Measurements from ENCODE around the gene KIAA0586.
"Not testable (repeated sequence)": the region's sequence is repeated elsewhere in the genome, so short reads cannot be mapped to it uniquely, and the experiment has no call there.

The KIAA0586 gene

DNA sequence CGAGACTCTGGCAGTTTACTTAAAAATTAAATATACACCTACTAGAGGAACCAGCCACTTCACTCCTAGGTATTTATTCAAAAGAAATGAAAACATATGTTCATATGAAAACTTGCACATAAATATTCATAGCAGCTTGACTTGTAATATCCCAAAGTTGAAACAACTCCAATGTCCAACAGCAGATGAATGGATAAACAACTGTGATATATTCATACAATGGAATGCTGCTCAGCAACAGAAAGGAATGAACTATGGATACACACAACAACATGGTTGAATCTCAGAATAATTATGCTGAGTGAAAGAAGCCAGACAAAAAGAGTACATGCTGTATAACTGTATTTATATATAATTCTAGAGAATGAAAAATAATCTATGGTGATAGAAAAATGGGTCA is 156.9 kb downstream of the KIAA0586 start:
- Histone ChIP-seq H2AFZ (ENCODE audit: low read length) (no peak overlapping the region), H3K27ac (ENCODE audit: low read length) (no peak overlapping the region), H3K4me3 (ENCODE audit: low read length) (no peak overlapping the region), H3K27me3 (replicated peaks; ENCODE audit: insufficient read depth, low read length) (no peaks in the 10 kb centered on the region), H3K9me3 (replicated peaks; ENCODE audit: insufficient read depth, low read length) (no peaks in the 10 kb centered on the region), H3K36me3 (replicated peaks; ENCODE audit: insufficient read depth, low read length) (no peaks in the 10 kb centered on the region), H3K4me1 (ENCODE audit: low read length) (no peaks in the 10 kb centered on the region), H3F3A (ENCODE audit: insufficient read depth, low read length) (no peaks in the 10 kb centered on the region), H3K79me2 (ENCODE audit: low read length) (no peaks in the 10 kb centered on the region), H4K20me1 (ENCODE audit: insufficient read depth, low read length) (no peaks in the 10 kb centered on the region), H3K9me2 (replicated peaks; ENCODE audit: insufficient read depth, low read length) (no peaks in the 10 kb centered on the region), H3K9ac (ENCODE audit: low read length) (no peak overlapping the region), H3K4me2 (ENCODE audit: low read depth, low read length) (no peak overlapping the region)
- TF ChIP-seq EZH2 (optimal IDR thresholded peaks at IDR 0.05; ENCODE audit: low read depth, low read length) (no peak), EZH2phosphoT487 (IDR thresholded peaks at IDR 0.05; ENCODE audit: low read length) (no peak)
- TF ChIP-seq, protein P1, sequence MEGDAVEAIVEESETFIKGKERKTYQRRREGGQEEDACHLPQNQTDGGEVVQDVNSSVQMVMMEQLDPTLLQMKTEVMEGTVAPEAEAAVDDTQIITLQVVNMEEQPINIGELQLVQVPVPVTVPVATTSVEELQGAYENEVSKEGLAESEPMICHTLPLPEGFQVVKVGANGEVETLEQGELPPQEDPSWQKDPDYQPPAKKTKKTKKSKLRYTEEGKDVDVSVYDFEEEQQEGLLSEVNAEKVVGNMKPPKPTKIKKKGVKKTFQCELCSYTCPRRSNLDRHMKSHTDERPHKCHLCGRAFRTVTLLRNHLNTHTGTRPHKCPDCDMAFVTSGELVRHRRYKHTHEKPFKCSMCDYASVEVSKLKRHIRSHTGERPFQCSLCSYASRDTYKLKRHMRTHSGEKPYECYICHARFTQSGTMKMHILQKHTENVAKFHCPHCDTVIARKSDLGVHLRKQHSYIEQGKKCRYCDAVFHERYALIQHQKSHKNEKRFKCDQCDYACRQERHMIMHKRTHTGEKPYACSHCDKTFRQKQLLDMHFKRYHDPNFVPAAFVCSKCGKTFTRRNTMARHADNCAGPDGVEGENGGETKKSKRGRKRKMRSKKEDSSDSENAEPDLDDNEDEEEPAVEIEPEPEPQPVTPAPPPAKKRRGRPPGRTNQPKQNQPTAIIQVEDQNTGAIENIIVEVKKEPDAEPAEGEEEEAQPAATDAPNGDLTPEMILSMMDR (IDR thresholded peaks at IDR 0.05; ENCODE audit: low read length), result no peak
- DNase-seq, result no peak

DNA sequence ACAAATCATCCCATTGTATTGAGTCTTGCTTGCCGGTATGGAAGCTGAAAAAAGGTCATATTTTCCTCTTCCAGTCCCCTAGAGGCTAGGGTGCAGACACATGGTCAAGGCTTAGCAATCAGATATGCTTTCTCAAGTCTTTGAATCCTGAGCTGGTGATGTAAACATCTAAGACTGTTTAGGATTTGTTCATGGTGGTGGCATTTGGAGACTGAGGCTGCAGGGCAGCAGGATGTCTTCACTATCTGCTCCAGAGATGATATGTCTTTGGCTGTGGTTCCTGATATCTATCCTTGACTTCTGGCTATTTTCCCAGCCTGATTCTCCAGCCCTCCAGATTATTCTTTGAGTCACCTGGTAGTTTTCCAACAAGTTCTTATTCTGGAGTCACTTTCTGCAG is 159.8 kb downstream of the KIAA0586 start:
- Histone ChIP-seq H3K27me3 (replicated peaks; ENCODE audit: insufficient read depth, low read length) (no peaks in the 10 kb centered on the region), H3K36me3 (replicated peaks; ENCODE audit: insufficient read depth, low read length) (no peaks in the 10 kb centered on the region), H2AFZ (ENCODE audit: low read length) (no peak overlapping the region), H3K9ac (ENCODE audit: low read length) (no peak overlapping the region), H3K9me3 (replicated peaks; ENCODE audit: insufficient read depth, low read length) (no peaks in the 10 kb centered on the region), H4K20me1 (ENCODE audit: insufficient read depth, low read length) (no peaks in the 10 kb centered on the region), H3K4me1 (ENCODE audit: low read length) (no peaks in the 10 kb centered on the region), H3K79me2 (ENCODE audit: low read length) (no peaks in the 10 kb centered on the region), H3K4me3 (ENCODE audit: low read length) (no peak overlapping the region), H3F3A (ENCODE audit: insufficient read depth, low read length) (no peaks in the 10 kb centered on the region), H3K9me2 (replicated peaks; ENCODE audit: insufficient read depth, low read length) (no peaks in the 10 kb centered on the region), H3K4me2 (ENCODE audit: low read depth, low read length) (no peak overlapping the region), H3K27ac (ENCODE audit: low read length) (no peak overlapping the region)
- no peak for DNase-seq
- TF ChIP-seq, protein P1 (IDR thresholded peaks at IDR 0.05; ENCODE audit: low read length), result no peak

DNA sequence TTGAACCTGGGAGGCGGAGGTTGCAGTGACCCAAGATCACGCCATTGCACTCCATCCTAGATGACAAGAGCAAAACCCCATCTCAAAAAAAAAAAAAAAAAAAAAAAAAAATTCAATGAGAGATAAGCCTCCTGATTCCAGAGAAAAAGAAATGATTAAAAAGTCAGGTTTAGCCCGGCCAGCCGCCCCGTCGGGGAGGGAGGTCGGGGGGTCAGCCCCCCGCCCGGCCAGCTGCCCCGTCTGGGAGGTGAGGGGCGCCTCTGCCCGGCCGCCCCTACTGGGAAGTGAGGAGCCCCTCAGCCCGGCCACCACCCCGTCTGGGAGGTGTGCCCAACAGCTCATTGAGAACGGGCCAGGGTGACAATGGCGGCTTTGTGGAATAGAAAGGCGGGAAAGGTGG is 160.8 kb downstream of the KIAA0586 start:
- not testable (repeated sequence) for H3K79me2 ChIP-seq (ENCODE audit: low read length); H3K27me3 ChIP-seq (replicated peaks; ENCODE audit: insufficient read depth, low read length); DNase-seq; H3F3A ChIP-seq (ENCODE audit: insufficient read depth, low read length); H2AFZ ChIP-seq (ENCODE audit: low read length); H3K4me2 ChIP-seq (ENCODE audit: low read depth, low read length); H3K4me1 ChIP-seq (ENCODE audit: low read length); H3K36me3 ChIP-seq (replicated peaks; ENCODE audit: insufficient read depth, low read length); H3K9ac ChIP-seq (ENCODE audit: low read length); H3K9me2 ChIP-seq (replicated peaks; ENCODE audit: insufficient read depth, low read length); H3K9me3 ChIP-seq (replicated peaks; ENCODE audit: insufficient read depth, low read length); H4K20me1 ChIP-seq (ENCODE audit: insufficient read depth, low read length); H3K4me3 ChIP-seq (ENCODE audit: low read length); H3K27ac ChIP-seq (ENCODE audit: low read length)

DNA sequence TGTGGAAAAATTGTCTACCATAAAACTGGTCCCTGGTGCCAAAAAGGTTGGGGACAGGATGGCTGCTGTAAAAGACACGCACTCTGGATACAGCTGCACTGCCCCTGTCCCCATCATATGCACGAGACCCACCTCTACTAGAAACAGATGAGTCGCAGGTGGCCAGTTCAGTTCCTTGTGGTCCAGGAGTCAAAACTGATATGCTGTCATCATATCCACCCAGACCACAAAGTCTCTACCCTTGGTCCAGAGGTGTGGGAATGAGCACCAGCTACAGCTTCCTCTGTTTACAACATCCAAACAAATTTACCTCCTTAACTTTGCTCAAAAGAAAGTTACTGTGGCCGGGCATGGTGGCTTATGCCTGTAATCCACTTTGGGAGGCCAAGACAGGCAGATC is 166.5 kb downstream of the KIAA0586 start:
- no peak overlapping the region for H3K27ac ChIP-seq (ENCODE audit: low read length)
- no peaks in the 10 kb centered on the region for H3K9me2 ChIP-seq (replicated peaks; ENCODE audit: insufficient read depth, low read length)
- no peaks in the 10 kb centered on the region for H4K20me1 ChIP-seq (ENCODE audit: insufficient read depth, low read length)
- no peak overlapping the region for H2AFZ ChIP-seq (ENCODE audit: low read length)
- H3K27me3 ChIP-seq (replicated peaks; ENCODE audit: insufficient read depth, low read length), result no peaks in the 10 kb centered on the region
- no peak overlapping the region for H3K9ac ChIP-seq (ENCODE audit: low read length)
- H3K4me3 ChIP-seq (ENCODE audit: low read length), result no peak overlapping the region
- no peak overlapping the region for H3K4me2 ChIP-seq (ENCODE audit: low read depth, low read length)
- H3K9me3 ChIP-seq (replicated peaks; ENCODE audit: insufficient read depth, low read length), result no peaks in the 10 kb centered on the region
- H3K36me3 ChIP-seq (replicated peaks; ENCODE audit: insufficient read depth, low read length), result no peaks in the 10 kb centered on the region
- no peaks in the 10 kb centered on the region for H3F3A ChIP-seq (ENCODE audit: insufficient read depth, low read length)
- H3K4me1 ChIP-seq (ENCODE audit: low read length), result no peaks in the 10 kb centered on the region
- no peaks in the 10 kb centered on the region for H3K79me2 ChIP-seq (ENCODE audit: low read length)
- TF ChIP-seq, protein P1 (IDR thresholded peaks at IDR 0.05; ENCODE audit: low read length), result no peak
- DNase-seq, result no peak
